ENCODE data around the gene WBP2. TPM values are rescaled to one million over a fixed set of nuclear protein-coding genes. Genes with fewer than 3 reads are reported as not detected.

The WBP2 gene
- total and polyA plus RNA-seq, 2 of the 8 experiments (the other 6 are each of a cell fraction or from before 2014, with no cell fraction given), result 48.2 to 71.2 TPM

GRCh38 chr17:75898791-75899190 is 43.7 kb upstream of the WBP2 start:
- H3K79me1 ChIP-seq (ENCODE audit: low read depth, low read length), result peaks cover 3% of the 10 kb centered on the region; the same call in 1 of the 2 replicates
- H4K20me1 ChIP-seq (replicated peaks in 1 of 2; ENCODE audit: control insufficient read depth in 1 of 2, insufficient read depth in 2 of 2, low read length in 2 of 2), result peaks cover 2 to 7% of the 10 kb centered on the region in 2 experiments
- no peak for DNase-seq (ENCODE audit: low read depth in 1 of 2, low spot score in 2 of 2)
- no peak overlapping the region for H2BK15ac ChIP-seq (ENCODE audit: low read length)
- H2BK120ac ChIP-seq (replicated peaks; ENCODE audit: low read depth, low read length), result no peak overlapping the region
- 94% methylated on average over 16 of the region's 16 CpGs; no CpG with 5 or more reads in 1 of the 2 experiments for WGBS, 2 experiments (ENCODE audit: extremely low coverage in 1 of 2, insufficient coverage in 1 of 2, insufficient read length in 1 of 2, insufficient replicate concordance in 2 of 2, low coverage in 1 of 2, low lambda C conversion rate in 2 of 2, missing lambda C conversion rate in 1 of 2)
- no peak overlapping the region for H3K56ac ChIP-seq (replicated peaks; ENCODE audit: insufficient read length, low read depth, low read length)
- H3K27me3 ChIP-seq (replicated peaks in 1 of 4; ENCODE audit: control insufficient read depth in 3 of 4, extremely low read depth in 1 of 4, insufficient read depth in 3 of 4, low read length in 3 of 4), result no peaks in the 10 kb centered on the region
- H2BK20ac ChIP-seq (ENCODE audit: low read length), result no peak overlapping the region
- H3K36me3 ChIP-seq (ENCODE audit: control insufficient read depth in 2 of 4, insufficient read depth in 4 of 4, low read length in 3 of 4), result peaks cover 5 to 35% (median 23%) of the 10 kb centered on the region in 4 experiments; a peak in 7 of 8 replicates
- no peak overlapping the region for H2AK5ac ChIP-seq (ENCODE audit: low read depth, low read length)
- no peak overlapping the region for H3K23ac ChIP-seq (ENCODE audit: insufficient read length)
- no peak overlapping the region for H2BK5ac ChIP-seq (ENCODE audit: low read depth, low read length)
- peaks cover 4 to 25% (median 13%) of the 10 kb centered on the region in 4 experiments for H3K4me1 ChIP-seq (replicated peaks in 1 of 4; ENCODE audit: control insufficient read depth in 3 of 4, insufficient read depth in 4 of 4, low read length in 3 of 4)
- H2AFZ ChIP-seq (ENCODE audit: low read length), result no peak overlapping the region
- ChIA-PET POLR2A (ENCODE audit: partially characterized antibody) (interaction anchor here (1.1 to 7.4 kb wide), 7 partner anchors 11 to 119 kb away, joined by 3 to 40 read pairs (median 4); partner anchors contain the start of gene WBP2), CTCF (ENCODE audit: partially characterized antibody) (interaction anchor here (1.0 to 51.3 kb wide), 8 partner anchors 15 to 110 kb away, joined by 3 to 885 read pairs (median 6); partner anchors contain the start of gene CDK3)
- no peak overlapping the region for H2BK12ac ChIP-seq (ENCODE audit: low read depth, low read length)
- no peak overlapping the region for H3K18ac ChIP-seq (ENCODE audit: extremely low read depth, low read length)
- no peak for FAIRE-seq
- H3K14ac ChIP-seq (ENCODE audit: insufficient read length), result no peak overlapping the region
- peaks cover 8% of the 10 kb centered on the region for H3K23me2 ChIP-seq (ENCODE audit: low read depth, low read length)
- TF ChIP-seq RAD21 (IDR thresholded peaks at IDR 0.05 in 1 of 2, conservative IDR thresholded peaks at IDR 0.05 in 1 of 2; ENCODE audit: low read depth in 2 of 2, low read length in 2 of 2) (no peak), SIRT6 (IDR thresholded peaks at IDR 0.05; ENCODE audit: low read length) (no peak), TCF12 (IDR thresholded peaks at IDR 0.05; ENCODE audit: low read depth, low read length) (no peak), HDAC2 (IDR thresholded peaks at IDR 0.05; ENCODE audit: borderline replicate concordance in 1 of 2, low read depth in 2 of 2, low read length in 2 of 2) (no peak), KDM5A (IDR thresholded peaks at IDR 0.05; ENCODE audit: low read length) (no peak), NRF1 (IDR thresholded peaks at IDR 0.05; ENCODE audit: low read depth, low read length) (no peak), TAF1 (IDR thresholded peaks at IDR 0.05; ENCODE audit: low read depth, low read length) (no peak), NANOG (IDR thresholded peaks at IDR 0.05; ENCODE audit: insufficient read depth, low read depth, low read length, poor library complexity, severe bottlenecking) (no peak)
- no peak overlapping the region for H4K8ac ChIP-seq (ENCODE audit: extremely low read depth, insufficient read depth, low read length)
- H4K91ac ChIP-seq (replicated peaks; ENCODE audit: insufficient read length, low read length), result no peak overlapping the region
- no peak overlapping the region for H3K4me2 ChIP-seq (ENCODE audit: insufficient read depth in 1 of 2, low read depth in 2 of 2, low read length in 2 of 2)
- no peaks in the 10 kb centered on the region for H3K9me3 ChIP-seq (ENCODE audit: insufficient read depth in 2 of 2, low read depth in 1 of 2, low read length in 1 of 2)
- H3K4ac ChIP-seq (replicated peaks; ENCODE audit: insufficient read length, low read depth, low read length), result no peak overlapping the region
- no peak overlapping the region for H3K4me3 ChIP-seq (ENCODE audit: extremely low read depth in 1 of 4, insufficient read depth in 2 of 4, low read depth in 3 of 4, low read length in 4 of 4)
- H3K9ac ChIP-seq (replicated peaks in 1 of 4; ENCODE audit: extremely low read depth in 1 of 4, low read depth in 3 of 4, low read length in 3 of 4), result no peak overlapping the region
- no peak overlapping the region for H3K27ac ChIP-seq (ENCODE audit: low read depth, low read length)
- peaks cover 0 to 25% of the 10 kb centered on the region in 2 experiments; a peak in 2 of 4 replicates for H3K79me2 ChIP-seq (ENCODE audit: control insufficient read depth in 1 of 2, insufficient read depth in 2 of 2, low read length in 2 of 2)
- no peak overlapping the region for H4K5ac ChIP-seq (ENCODE audit: insufficient read length, low read depth, low read length)
